ENCODE results near the gene STUB1.

STUB1 gene

GRCh38 chr16:667780-668518, 12.3 kb upstream of the STUB1 start, which contains the start of gene RHOT2:
Gene RHOT2, plus strand, starts transcription at chr16:668132. Its CDS starts 68 bp downstream, at chr16:668200.
- DNase-seq, result peak; percentile 85 to 92

DNA sequence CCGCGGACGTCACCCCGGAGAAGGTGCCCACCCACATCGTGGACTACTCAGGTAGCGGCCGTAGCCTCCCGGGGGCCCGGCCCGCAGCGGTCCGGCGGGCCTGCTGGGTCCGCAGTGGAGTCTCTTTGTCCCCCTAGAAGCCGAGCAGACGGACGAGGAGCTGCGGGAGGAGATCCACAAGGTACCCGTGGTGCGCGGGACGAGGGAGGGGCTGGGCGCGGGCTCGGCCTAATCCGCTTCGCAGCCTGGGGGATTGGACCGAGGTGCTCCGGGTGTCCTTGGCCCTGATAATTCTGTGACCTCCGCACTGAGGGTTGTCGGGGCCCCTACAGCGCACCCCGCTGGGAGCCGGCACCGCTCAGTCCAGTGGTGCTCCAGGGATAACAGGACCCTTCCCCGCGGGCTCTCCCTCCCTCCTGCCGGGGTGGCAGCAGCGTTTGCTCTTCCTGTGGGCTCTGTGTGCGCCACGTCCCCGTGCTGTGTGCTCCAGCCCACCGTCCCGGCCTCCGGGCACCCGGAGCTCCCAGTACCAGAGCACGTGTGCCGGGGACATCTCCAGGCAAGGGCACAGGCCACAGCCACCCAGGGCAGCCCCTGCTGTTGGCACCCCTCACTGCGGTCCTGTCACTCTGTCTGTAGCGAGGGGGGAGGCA, 11.6 kb upstream of the STUB1 start:
- DNase-seq, result no peak

GRCh38 chr16:669666-670065, 10.5 kb upstream of the STUB1 start:
- DNase-seq, result no peak

DNA sequence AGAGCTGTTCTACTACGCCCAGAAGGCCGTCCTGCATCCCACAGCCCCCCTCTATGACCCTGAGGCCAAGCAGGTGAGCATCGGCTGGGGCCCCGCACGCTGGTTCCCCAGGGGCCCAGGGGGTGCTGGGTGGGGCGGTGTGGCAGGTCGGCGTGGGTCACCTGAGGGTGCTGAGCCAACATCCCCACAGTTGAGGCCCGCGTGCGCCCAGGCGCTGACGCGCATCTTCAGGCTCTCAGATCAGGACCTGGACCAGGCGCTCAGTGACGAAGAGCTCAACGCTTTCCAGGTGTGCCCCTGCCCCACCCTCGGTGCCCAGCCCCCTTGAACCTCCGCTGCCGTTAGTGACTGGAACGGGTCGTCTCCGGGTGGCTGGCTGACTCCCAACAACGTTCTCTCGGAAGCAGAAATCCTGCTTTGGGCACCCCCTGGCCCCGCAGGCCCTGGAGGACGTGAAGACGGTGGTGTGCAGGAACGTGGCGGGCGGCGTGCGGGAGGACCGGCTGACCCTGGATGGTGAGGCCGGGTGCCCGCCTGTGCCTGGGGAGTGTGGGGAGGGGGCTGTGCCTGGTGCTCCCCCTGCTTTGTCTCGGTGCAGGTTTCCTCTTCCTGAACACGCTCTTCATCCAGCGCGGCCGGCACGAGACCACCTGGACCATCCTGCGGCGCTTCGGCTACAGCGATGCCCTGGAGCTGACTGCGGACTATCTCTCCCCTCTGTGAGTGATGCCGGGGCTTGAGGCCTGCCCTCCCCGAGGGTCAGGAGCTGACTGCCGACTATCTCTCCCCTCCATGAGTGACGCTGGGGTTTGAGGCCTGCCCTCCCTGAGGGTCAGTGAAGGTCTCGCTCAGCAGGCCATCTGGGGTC, 9.5 kb upstream of the STUB1 start:
- no peak for DNase-seq

DNA sequence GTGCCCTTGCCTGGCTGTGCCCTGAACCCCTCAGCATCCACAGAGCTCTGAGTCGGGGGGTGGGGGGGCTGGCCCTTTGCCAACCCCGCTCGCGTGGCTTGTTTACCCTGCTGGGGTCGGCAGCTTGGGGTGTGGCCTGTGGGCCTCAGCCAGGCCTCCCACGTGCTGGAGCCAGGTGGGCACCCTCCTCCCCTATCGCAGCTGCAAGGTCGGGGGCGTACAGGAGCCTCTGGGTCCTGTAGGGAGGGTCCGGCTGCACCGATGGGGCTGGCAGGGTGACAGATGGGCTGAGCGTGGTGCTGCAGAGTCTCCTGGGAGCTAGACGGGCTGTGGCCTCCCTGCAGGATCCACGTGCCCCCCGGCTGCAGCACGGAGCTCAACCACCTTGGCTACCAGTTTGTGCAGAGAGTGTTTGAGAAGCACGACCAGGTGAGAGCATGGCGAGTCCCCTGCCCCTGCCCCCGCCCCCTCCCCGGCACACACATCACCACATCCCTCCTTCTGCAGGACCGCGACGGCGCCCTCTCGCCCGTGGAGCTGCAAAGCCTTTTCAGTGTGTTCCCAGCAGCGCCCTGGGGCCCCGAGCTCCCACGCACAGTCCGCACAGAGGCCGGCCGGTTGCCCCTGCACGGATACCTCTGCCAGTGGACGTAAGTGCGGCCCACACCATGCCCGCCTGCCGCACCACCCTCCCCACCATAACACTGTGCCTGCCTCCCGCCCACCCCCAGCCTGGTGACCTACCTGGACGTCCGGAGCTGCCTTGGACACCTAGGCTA, 8.7 kb upstream of the STUB1 start:
- DNase-seq, result peak in 1 of 2 experiments; percentile 34

DNA sequence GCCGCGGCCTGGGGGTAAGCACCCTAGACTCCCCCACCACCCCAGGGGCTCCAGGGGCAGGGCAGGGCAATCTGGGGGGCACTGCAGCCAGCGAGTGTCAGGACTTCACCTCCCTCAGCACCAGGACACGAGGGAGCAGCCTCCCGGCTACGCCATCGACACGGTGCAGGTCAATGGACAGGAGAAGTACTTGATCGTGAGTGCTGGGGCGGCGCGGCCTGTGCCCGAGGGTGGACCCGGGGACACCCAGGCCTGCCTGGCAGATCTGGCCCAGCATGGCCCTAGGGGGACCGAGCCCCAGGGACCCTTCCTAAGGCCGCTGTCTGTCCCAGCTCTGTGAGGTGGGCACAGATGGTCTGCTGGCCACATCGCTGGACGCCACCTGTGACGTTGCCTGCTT, 7.8 kb upstream of the STUB1 start:
- DNase-seq, result no peak

DNA sequence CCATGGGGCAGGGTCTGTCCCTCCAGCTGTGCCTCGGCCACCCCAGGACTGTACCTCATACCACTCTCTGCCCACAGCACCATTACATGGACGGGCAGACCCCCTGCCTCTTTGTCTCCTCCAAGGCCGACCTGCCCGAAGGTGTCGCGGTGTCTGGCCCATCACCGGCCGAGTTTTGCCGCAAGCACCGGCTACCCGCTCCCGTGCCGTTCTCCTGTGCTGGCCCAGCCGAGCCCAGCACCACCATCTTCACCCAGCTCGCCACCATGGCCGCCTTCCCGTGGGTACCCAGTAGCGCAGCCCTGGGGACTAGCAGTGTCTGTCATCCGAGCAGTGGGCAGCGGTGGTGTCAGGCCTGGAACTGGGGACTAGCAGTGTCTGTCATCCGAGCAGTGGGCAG, 7.4 kb upstream of the STUB1 start:
- no peak for DNase-seq

DNA sequence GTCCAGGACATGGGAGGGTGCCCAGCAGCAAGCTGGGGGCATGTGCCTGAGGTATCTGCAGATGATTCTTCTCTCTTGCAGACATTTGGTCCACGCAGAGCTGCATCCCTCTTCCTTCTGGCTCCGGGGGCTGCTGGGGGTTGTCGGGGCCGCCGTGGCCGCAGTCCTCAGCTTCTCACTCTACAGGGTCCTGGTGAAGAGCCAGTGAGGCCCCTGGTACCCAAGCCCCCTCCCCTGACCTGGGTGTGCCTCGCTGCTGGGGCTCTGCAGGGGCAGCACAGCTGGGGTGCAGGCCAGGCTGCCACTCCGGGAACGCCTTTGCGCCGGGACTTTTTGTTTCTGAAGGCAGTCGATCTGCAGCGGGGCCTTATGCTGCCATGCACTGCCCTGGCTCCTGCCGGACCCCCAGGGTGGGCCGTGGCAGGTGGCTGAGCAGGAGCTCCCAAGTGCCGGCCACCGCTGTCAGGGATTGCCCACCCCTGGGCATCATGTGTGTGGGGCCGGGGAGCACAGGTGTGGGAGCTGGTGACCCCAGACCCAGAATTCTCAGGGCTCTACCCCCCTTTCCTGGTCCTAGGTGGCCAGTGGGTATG, 6.7 kb upstream of the STUB1 start:
- no peak for DNase-seq

- DNase-seq, result no peak
Measured at GRCh38 chr16:674214-674881, 5.9 kb upstream of the STUB1 start.

DNA sequence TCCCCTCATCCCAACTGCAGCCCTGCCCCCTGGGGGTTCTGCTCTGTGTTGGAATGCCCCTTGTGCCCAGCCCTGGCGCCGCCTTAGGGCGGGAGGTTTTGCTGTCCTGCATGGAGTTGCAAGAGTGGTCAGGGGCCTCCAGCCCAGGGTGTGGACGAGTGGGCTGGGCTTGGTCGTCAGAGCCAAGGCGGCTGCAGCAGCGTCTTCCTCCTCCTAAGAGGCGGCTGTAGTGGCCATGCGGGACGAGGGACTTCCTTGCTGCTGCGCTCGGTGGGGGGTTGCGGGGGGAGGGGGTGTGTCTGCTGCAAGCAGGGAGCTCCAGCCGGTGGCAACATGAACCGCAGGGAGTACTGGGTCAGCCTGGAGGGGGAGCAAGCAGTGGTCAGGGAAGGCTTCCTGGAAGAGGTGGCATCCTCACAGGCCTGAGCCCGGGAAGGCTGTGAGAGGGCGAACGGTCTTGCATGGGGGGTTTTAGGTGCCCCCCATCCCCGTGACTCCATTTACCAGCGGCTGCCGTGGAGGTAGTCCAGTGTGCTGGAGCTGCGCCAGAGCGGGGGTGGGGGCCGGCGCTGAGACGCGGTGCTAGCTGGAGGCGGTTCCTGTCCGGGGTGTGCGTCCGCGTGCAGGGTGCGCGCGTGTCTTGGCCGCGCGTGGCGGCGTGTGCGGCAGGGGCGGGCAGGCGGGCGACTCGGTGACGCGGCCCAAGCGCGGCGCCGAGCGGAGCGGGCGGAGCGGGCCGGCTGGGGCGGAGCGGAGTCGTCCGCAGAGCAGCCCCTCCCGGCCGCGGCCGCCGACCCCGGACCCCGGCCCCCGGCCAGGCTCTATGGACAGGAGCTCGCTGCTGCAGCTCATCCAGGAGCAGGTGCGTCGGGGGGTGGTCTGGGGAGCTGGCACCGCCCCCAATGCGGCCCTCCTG, 5.0 kb upstream of the STUB1 start, which contains the start of gene RHBDL1:
RHBDL1 (plus strand) TSS at position 704 of the 916 bp plus-strand sequence; CDS start at position 824, 120 bp downstream.
- DNase-seq, result peak in 1 of 2 experiments; percentile 50

GRCh38 chr16:675884-676564, 4.2 kb upstream of the STUB1 start:
- no peak for DNase-seq

DNA sequence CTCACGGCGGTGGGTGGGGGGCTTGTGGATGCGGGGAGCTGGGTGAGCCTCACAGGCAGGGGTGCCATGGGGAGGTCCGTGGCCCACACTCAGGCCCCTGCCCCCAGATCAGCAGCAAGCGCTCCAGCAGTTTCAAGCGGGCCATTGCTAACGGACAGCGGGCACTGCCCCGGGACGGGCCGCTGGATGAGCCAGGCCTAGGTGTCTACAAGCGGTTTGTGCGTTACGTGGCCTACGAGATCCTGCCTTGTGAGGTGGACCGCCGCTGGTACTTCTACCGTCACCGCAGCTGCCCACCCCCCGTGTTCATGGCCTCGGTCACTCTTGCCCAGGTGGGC, 3.7 kb upstream of the STUB1 start:
- DNase-seq, result no peak

DNA sequence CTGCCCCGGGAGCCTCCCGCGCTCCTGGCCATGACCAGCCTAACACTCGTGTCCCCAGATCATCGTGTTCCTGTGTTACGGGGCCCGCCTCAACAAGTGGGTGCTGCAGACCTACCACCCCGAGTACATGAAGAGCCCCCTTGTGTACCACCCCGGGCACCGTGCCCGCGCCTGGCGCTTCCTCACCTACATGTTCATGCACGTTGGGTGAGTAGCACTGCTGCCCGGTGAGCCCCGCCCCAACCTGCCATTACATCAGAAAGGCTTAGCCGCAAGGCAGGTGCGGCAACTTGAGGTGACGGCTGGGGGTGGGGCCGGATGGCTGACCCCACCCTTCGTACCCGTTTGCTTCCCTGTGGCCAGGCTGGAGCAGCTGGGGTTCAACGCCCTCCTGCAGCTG, 3.3 kb upstream of the STUB1 start:
- no peak for DNase-seq

- no peak for DNase-seq
Measured at GRCh38 chr16:677316-678190, 2.7 kb upstream of the STUB1 start.

- no peak for DNase-seq
Measured at GRCh38 chr16:678209-678857, 1.9 kb upstream of the STUB1 start.

- DNase-seq, result peak; percentile 70 to 82
Measured at GRCh38 chr16:678858-679813, 1.1 kb upstream of the STUB1 start.

DNA sequence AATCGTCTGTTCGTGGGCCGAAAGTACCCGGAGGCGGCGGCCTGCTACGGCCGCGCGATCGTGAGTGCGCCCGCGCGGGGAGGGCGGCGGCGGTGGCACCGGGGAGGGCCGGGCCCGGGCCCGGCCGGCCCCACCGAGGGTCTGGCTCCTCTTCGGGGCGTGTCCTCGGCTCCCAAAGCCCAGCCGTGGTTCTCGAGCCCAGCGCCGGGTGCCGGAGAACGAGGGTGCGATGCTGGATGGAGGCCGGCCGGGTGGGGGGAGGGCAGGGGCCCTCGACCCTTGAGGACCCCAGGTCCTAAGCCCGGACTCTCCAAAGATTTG, 375 bp downstream of the STUB1 start:
- no peak for DNase-seq
